ENCODE measurements around the gene NAPB. TPM values are rescaled to one million over a fixed set of nuclear protein-coding genes. Genes with fewer than 3 reads are reported as not detected.
"Not testable (repeated sequence)": the region's sequence is repeated elsewhere in the genome, so short reads cannot be mapped to it uniquely, and the experiment has no call there.

NAPB gene
- total RNA-seq (7.3 and 11.2 TPM in 2 replicates), polyA plus RNA-seq (7.3 and 11.9 TPM in 2 replicates)

DNA sequence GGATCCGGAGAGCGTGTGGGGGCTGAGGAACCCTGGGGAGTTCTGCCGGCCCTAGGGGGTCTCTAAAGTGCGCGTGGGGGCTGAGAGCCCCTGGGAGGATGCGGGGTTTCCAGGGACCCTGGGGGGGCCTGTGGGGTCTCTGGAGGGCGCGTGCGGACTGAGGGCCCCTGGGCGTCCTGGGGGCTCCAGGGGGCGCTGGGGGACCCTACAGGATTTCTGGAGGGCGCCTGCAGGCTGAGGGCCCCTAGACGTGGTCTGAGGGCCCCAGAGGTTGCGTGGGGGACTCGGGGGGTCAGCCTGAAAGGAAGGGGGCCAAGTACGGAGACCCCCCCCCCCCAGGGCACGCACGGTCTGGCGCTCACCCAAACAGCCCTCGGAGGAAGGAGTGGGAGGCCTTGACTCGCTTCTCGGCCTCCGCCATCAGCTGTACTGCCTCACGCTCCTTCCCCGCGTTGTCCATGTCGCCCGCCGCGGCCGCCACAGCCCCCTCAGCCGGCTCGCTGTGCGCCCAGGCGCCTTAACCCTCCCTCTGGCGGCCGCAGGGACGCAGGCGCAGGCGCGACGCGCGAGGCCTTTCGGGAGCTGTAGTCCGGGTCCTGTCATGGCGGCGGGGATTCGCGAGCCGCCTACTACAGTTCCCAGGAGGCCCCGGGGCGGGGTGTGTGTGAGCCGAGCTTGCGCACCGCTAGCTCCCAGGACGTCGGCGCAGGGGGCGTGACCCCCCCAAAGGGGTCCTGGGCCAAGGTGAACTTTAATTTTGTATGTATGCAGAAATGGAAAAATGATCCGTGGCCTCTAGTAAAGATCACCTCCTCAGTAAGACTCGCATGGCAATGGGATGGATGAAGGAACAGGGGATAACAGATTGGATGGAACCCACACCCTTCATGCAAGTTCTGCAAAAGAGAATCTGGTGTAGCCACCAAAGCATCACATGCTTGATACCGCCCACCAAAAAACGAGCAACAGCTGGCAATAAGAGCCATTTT lies at the start of gene NAPB:
Gene NAPB (minus strand): TSS at position 546 of the 989 bp plus-strand sequence. CDS start 86 bp downstream, at position 460.
- Histone ChIP-seq H3K9me2 (replicated peaks; ENCODE audit: insufficient read depth) (no peaks in the 10 kb centered on the region), H3K4me1 (ENCODE audit: insufficient read depth) (peaks cover 8% of the 10 kb centered on the region), H3K79me2 (peaks cover 48% of the 10 kb centered on the region), H3K4me2 (peak within 1 kb of the TSS; percentile 96), H3K9me3 (ENCODE audit: low read depth) (no peaks in the 10 kb centered on the region), H3K27ac (peak within 1 kb of the TSS; percentile 93), H4K20me1 (ENCODE audit: insufficient read depth, poor library complexity, severe bottlenecking) (peaks cover 6% of the 10 kb centered on the region), H3K27me3 (no peaks in the 10 kb centered on the region), H3K4me3 (peak within 1 kb of the TSS; percentile 89), H2AFZ (peak within 1 kb of the TSS; percentile 53), H3K36me3 (replicated peaks; ENCODE audit: insufficient read depth, low read depth) (no peaks in the 10 kb centered on the region)
- TF ChIP-seq, protein P1, sequence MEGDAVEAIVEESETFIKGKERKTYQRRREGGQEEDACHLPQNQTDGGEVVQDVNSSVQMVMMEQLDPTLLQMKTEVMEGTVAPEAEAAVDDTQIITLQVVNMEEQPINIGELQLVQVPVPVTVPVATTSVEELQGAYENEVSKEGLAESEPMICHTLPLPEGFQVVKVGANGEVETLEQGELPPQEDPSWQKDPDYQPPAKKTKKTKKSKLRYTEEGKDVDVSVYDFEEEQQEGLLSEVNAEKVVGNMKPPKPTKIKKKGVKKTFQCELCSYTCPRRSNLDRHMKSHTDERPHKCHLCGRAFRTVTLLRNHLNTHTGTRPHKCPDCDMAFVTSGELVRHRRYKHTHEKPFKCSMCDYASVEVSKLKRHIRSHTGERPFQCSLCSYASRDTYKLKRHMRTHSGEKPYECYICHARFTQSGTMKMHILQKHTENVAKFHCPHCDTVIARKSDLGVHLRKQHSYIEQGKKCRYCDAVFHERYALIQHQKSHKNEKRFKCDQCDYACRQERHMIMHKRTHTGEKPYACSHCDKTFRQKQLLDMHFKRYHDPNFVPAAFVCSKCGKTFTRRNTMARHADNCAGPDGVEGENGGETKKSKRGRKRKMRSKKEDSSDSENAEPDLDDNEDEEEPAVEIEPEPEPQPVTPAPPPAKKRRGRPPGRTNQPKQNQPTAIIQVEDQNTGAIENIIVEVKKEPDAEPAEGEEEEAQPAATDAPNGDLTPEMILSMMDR (IDR thresholded peaks at IDR 0.05; ENCODE audit: poor library complexity): no peak
- no peak for TF ChIP-seq EZH2phosphoT487 (IDR thresholded peaks at IDR 0.05; ENCODE audit: low read depth, severe bottlenecking, unreplicated experiment)
- TF ChIP-seq EZH2 (IDR thresholded peaks at IDR 0.05; ENCODE audit: borderline replicate concordance): no peak
- 1% methylated on average over 53 of the region's 64 CpGs for WGBS (ENCODE audit: low lambda C conversion rate, missing lambda C conversion rate)
- peak; percentile 98 for DNase-seq (ENCODE audit: low spot score)

DNA sequence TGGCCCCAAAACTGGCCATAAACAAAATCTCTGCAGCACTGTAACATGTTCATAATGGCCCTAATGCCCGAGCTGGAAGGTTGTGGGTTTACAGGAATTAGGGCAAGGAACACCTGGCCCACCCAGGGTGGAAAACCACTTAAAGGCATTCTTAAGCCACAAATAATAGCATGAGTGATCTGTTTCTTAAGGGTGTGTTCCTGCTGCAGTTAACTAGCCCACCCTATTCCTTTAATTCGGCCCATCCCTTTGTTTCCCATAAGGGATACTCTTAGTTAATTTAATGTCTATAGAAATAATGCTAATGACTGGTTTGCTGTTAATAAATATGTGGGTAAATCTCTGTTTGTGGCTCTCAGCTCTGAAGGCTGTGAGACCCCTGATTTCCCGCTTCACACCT lies 45.7 kb upstream of the NAPB start:
- not testable (repeated sequence) for H2AFZ ChIP-seq; H3K9me2 ChIP-seq (replicated peaks; ENCODE audit: insufficient read depth); H3K27me3 ChIP-seq; H3K36me3 ChIP-seq (replicated peaks; ENCODE audit: insufficient read depth, low read depth); H3K9me3 ChIP-seq (ENCODE audit: low read depth); H3K27ac ChIP-seq; H3K4me2 ChIP-seq; H3K79me2 ChIP-seq; H3K4me3 ChIP-seq; H4K20me1 ChIP-seq (ENCODE audit: insufficient read depth, poor library complexity, severe bottlenecking); H3K4me1 ChIP-seq (ENCODE audit: insufficient read depth); DNase-seq (ENCODE audit: low spot score)
- WGBS (ENCODE audit: low lambda C conversion rate, missing lambda C conversion rate): 88% methylated on average over 3 of the region's 3 CpGs

DNA sequence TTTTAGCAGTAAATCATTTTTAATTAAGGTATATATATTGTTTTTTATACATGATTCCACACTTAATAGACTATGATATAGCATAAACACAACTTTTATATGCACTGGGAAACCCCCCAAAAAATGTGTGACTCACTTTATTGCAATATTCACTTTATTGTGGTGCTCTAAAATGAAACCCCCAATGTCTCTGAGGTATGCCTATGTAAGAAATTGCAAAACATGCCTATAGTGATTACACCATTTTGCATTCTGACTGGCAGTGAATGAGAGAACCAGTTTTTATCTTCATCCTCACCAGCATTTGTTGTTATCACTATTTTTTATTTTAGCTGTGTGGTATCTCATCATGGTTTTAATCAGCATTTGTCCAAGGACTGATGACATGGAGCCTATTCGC lies 39.9 kb upstream of the NAPB start:
- no peaks in the 10 kb centered on the region for H3K79me2 ChIP-seq
- H3K4me2 ChIP-seq: no peak overlapping the region
- H2AFZ ChIP-seq: no peak overlapping the region
- H3K27ac ChIP-seq: no peak overlapping the region
- no peaks in the 10 kb centered on the region for H3K27me3 ChIP-seq
- no peak for TF ChIP-seq EZH2phosphoT487 (IDR thresholded peaks at IDR 0.05; ENCODE audit: low read depth, severe bottlenecking, unreplicated experiment)
- TF ChIP-seq, protein P1 (IDR thresholded peaks at IDR 0.05; ENCODE audit: poor library complexity): no peak
- no peak for TF ChIP-seq EZH2 (IDR thresholded peaks at IDR 0.05; ENCODE audit: borderline replicate concordance)
- no peaks in the 10 kb centered on the region for H4K20me1 ChIP-seq (ENCODE audit: insufficient read depth, poor library complexity, severe bottlenecking)
- no peaks in the 10 kb centered on the region for H3K4me1 ChIP-seq (ENCODE audit: insufficient read depth)
- H3K4me3 ChIP-seq: no peak overlapping the region
- H3K9me3 ChIP-seq (ENCODE audit: low read depth): no peaks in the 10 kb centered on the region
- H3K36me3 ChIP-seq (replicated peaks; ENCODE audit: insufficient read depth, low read depth): no peaks in the 10 kb centered on the region
- DNase-seq (ENCODE audit: low spot score): no peak
- 89% methylated on average over 1 of the region's 1 CpG for WGBS (ENCODE audit: low lambda C conversion rate, missing lambda C conversion rate)
- no peaks in the 10 kb centered on the region for H3K9me2 ChIP-seq (replicated peaks; ENCODE audit: insufficient read depth)

DNA sequence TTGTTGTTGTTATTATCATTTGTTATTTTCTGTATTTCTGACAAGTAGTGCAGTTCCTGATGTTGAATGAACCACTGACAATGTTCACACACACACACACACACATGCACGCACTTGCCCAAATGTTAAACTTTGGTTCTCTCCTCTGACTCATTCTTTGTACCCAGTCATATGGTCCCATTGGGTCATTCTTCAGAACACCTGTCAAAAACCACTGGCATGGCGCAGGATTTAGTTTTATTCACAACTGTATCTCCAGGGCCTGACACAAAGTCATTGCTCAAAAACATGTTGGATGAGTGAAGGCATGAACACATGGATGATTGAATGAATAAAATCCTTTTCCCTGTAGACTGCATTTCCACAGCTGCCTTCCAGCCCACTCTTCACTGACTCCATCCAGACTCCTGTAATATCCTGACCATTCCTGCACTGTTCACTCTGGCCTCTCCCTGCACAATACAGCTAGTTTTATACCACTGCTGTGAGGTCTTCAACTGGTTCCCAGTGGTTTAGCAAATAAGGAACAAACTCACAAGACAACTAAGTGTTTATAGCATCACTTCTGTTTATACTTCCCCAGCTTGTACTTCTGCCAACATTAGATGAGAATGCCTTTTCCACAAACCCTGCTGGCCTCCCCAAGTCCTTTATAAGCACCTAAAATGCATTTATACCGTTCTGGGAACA lies 38.3 kb upstream of the NAPB start:
- no peak for TF ChIP-seq EZH2phosphoT487 (IDR thresholded peaks at IDR 0.05; ENCODE audit: low read depth, severe bottlenecking, unreplicated experiment)
- no peak for TF ChIP-seq EZH2 (IDR thresholded peaks at IDR 0.05; ENCODE audit: borderline replicate concordance)
- TF ChIP-seq, protein P1 (IDR thresholded peaks at IDR 0.05; ENCODE audit: poor library complexity): no peak
- no peak for DNase-seq (ENCODE audit: low spot score)
- Histone ChIP-seq H3K9me2 (replicated peaks; ENCODE audit: insufficient read depth) (no peaks in the 10 kb centered on the region), H3K4me2 (no peak overlapping the region), H3K4me3 (no peak overlapping the region), H3K79me2 (no peaks in the 10 kb centered on the region), H3K9me3 (ENCODE audit: low read depth) (no peaks in the 10 kb centered on the region), H3K36me3 (replicated peaks; ENCODE audit: insufficient read depth, low read depth) (no peaks in the 10 kb centered on the region), H3K27me3 (no peaks in the 10 kb centered on the region), H2AFZ (no peak overlapping the region), H3K27ac (peak overlapping the region; percentile 58), H4K20me1 (ENCODE audit: insufficient read depth, poor library complexity, severe bottlenecking) (no peaks in the 10 kb centered on the region), H3K4me1 (ENCODE audit: insufficient read depth) (no peaks in the 10 kb centered on the region)
- WGBS (ENCODE audit: low lambda C conversion rate, missing lambda C conversion rate): 87% methylated on average over 3 of the region's 3 CpGs
